HG02588 (cell line): Measurements from ENCODE around the gene MARCHF3.
"Not testable (repeated sequence)": the region's sequence is repeated elsewhere in the genome, so short reads cannot be mapped to it uniquely, and the experiment has no call there.

Source experiments
- ATAC-seq: cut with Tn5 transposase; IDR thresholded peaks from one replicate; pipeline ENCODE4 v1.9.1; 2021; ENCODE audit warnings: mild to moderate bottlenecking, moderate library complexity; ENCODE audit not compliant: unreplicated experiment

Gene MARCHF3

GRCh38 chr5:126852841-126853271 is 177.5 kb downstream of the MARCHF3 start:
- no peak for ATAC-seq

GRCh38 chr5:126852091-126852571 is 178.2 kb downstream of the MARCHF3 start:
- peak; percentile 85 for ATAC-seq

GRCh38 chr5:126851501-126852011 is 178.8 kb downstream of the MARCHF3 start:
- ATAC-seq, result no peak

- no peak for ATAC-seq
These were observed 181.2 kb downstream of the MARCHF3 start for GRCh38 chr5:126849101-126849678.

GRCh38 chr5:126848253-126848652 is 182.1 kb downstream of the MARCHF3 start:
- no peak for ATAC-seq

- no peak for ATAC-seq
These were observed 182.5 kb downstream of the MARCHF3 start for GRCh38 chr5:126847826-126848251.

- no peak for ATAC-seq
These were observed 182.9 kb downstream of the MARCHF3 start for GRCh38 chr5:126847456-126847820.

- no peak for ATAC-seq
These were observed 183.5 kb downstream of the MARCHF3 start for GRCh38 chr5:126846744-126847455.

- no peak for ATAC-seq
These were observed 184.0 kb downstream of the MARCHF3 start for GRCh38 chr5:126846344-126846743.

- ATAC-seq, result peak; percentile 90
These were observed 184.8 kb downstream of the MARCHF3 start for GRCh38 chr5:126845470-126846070.

- ATAC-seq, result not testable (repeated sequence)
These were observed 187.0 kb downstream of the MARCHF3 start for GRCh38 chr5:126843375-126843774.

- not testable (repeated sequence) for ATAC-seq
These were observed 191.0 kb downstream of the MARCHF3 start for GRCh38 chr5:126839407-126839806.

GRCh38 chr5:126837906-126838539 is 192.3 kb downstream of the MARCHF3 start:
- no peak for ATAC-seq

GRCh38 chr5:126837242-126837641 is 193.1 kb downstream of the MARCHF3 start:
- no peak for ATAC-seq

- no peak for ATAC-seq
These were observed 193.6 kb downstream of the MARCHF3 start for GRCh38 chr5:126836778-126837177.

- ATAC-seq, result no peak
These were observed 199.2 kb downstream of the MARCHF3 start for GRCh38 chr5:126831156-126831555.

- no peak for ATAC-seq
These were observed 200.3 kb downstream of the MARCHF3 start for GRCh38 chr5:126830061-126830460.

- no peak for ATAC-seq
These were observed 201.3 kb downstream of the MARCHF3 start for GRCh38 chr5:126829098-126829497.

- no peak for ATAC-seq
These were observed 203.6 kb downstream of the MARCHF3 start for GRCh38 chr5:126826619-126827215.

- ATAC-seq, result no peak
These were observed 211.1 kb downstream of the MARCHF3 start for GRCh38 chr5:126819253-126819652.

- ATAC-seq, result no peak
These were observed 211.6 kb downstream of the MARCHF3 start for GRCh38 chr5:126818736-126819135.
